Measurements from ENCODE around the gene VWA8.
"Not testable (repeated sequence)": the region's sequence is repeated elsewhere in the genome, so short reads cannot be mapped to it uniquely, and the experiment has no call there.

Gene VWA8

GRCh38 chr13:41578371-41578770 lies 382.5 kb downstream of the VWA8 start:
- TF ChIP-seq PPARA (CRISPR knock-in tag; IDR thresholded peaks at IDR 0.05; ENCODE audit: borderline replicate concordance) = no peak
- TF ChIP-seq ZNF8 (CRISPR knock-in tag; IDR thresholded peaks at IDR 0.05) = no peak
- no peak for TF ChIP-seq RARB (CRISPR knock-in tag; IDR thresholded peaks at IDR 0.05)
- TF ChIP-seq TOX (CRISPR knock-in tag; IDR thresholded peaks at IDR 0.05; ENCODE audit: borderline replicate concordance) = no peak
- no peak for TF ChIP-seq OSR1 (CRISPR knock-in tag; IDR thresholded peaks at IDR 0.05)
- TF ChIP-seq CSRNP3 (CRISPR knock-in tag; IDR thresholded peaks at IDR 0.05) = no peak
- no peak for TF ChIP-seq ESRRG (CRISPR knock-in tag; IDR thresholded peaks at IDR 0.05)
- TF ChIP-seq ZNF565 (CRISPR knock-in tag; conservative IDR thresholded peaks at IDR 0.05; ENCODE audit: low read depth) = no peak
- TF ChIP-seq ISL1 (CRISPR knock-in tag; IDR thresholded peaks at IDR 0.05) = no peak
- no peak for TF ChIP-seq ARNTL (CRISPR knock-in tag; IDR thresholded peaks at IDR 0.05; ENCODE audit: borderline replicate concordance, low read depth)
- TF ChIP-seq BACH2 (CRISPR knock-in tag; IDR thresholded peaks at IDR 0.05; ENCODE audit: borderline replicate concordance) = no peak
- no peak for TF ChIP-seq ZC3H10 (CRISPR knock-in tag; IDR thresholded peaks at IDR 0.05)
- TF ChIP-seq ZFP3 (CRISPR knock-in tag; IDR thresholded peaks at IDR 0.05) = no peak
- no peak for TF ChIP-seq POU6F1 (CRISPR knock-in tag; IDR thresholded peaks at IDR 0.05; ENCODE audit: borderline replicate concordance, low read depth)
- no peak for TF ChIP-seq ZFP30 (CRISPR knock-in tag; IDR thresholded peaks at IDR 0.05)
- no peak for TF ChIP-seq CSDC2 (CRISPR knock-in tag; IDR thresholded peaks at IDR 0.05)
- TF ChIP-seq TSHZ2 (CRISPR knock-in tag; IDR thresholded peaks at IDR 0.05) = no peak
- no peak for TF ChIP-seq GLIS3 (CRISPR knock-in tag; IDR thresholded peaks at IDR 0.05)
- TF ChIP-seq SNAI2 (CRISPR knock-in tag; IDR thresholded peaks at IDR 0.05) = no peak
- TF ChIP-seq TCF4 (CRISPR knock-in tag; IDR thresholded peaks at IDR 0.05; ENCODE audit: borderline replicate concordance) = no peak
- ATAC-seq = no peak

GRCh38 chr13:41577436-41577835 lies 383.5 kb downstream of the VWA8 start:
- no peak for ATAC-seq
- TF ChIP-seq OSR1 (CRISPR knock-in tag; IDR thresholded peaks at IDR 0.05) (no peak), ZFP30 (CRISPR knock-in tag; IDR thresholded peaks at IDR 0.05) (no peak), BACH2 (CRISPR knock-in tag; IDR thresholded peaks at IDR 0.05; ENCODE audit: borderline replicate concordance) (no peak), TSHZ2 (CRISPR knock-in tag; IDR thresholded peaks at IDR 0.05) (no peak), ZC3H10 (CRISPR knock-in tag; IDR thresholded peaks at IDR 0.05) (no peak), PATZ1 (CRISPR knock-in tag; IDR thresholded peaks at IDR 0.05; ENCODE audit: borderline replicate concordance) (no peak), CSRNP3 (CRISPR knock-in tag; IDR thresholded peaks at IDR 0.05) (no peak)

- not testable (repeated sequence) for ATAC-seq
These were observed 387.3 kb downstream of the VWA8 start for GRCh38 chr13:41573640-41574039.

GRCh38 chr13:41571817-41572340 lies 389.0 kb downstream of the VWA8 start:
- ATAC-seq = not testable (repeated sequence)
